Measurements from ENCODE around the gene MAP1S. TPM values are rescaled to one million over a fixed set of nuclear protein-coding genes. Genes with fewer than 3 reads are reported as not detected.

Gene MAP1S
- total RNA-seq, 1 donor from 2014 or later, result 111 TPM

Other genes with a start within 250 kb of the MAP1S start
- gene SLC27A1, start 249.0 kb upstream of the MAP1S start, total RNA-seq (ENCODE audit: unreplicated experiment), result 16.9 TPM
- 66.0 TPM for gene PGLS, start 207.8 kb upstream of the MAP1S start, total RNA-seq (ENCODE audit: unreplicated experiment)
- gene COLGALT1, start 163.8 kb upstream of the MAP1S start, total RNA-seq (ENCODE audit: unreplicated experiment), result 74.5 TPM
- 79.7 TPM for gene UNC13A, start 31.1 kb upstream of the MAP1S start, total RNA-seq (ENCODE audit: unreplicated experiment)
- 45.2 TPM for gene FCHO1, start 32.0 kb downstream of the MAP1S start, total RNA-seq (ENCODE audit: unreplicated experiment)
- not detected for gene B3GNT3, start 75.7 kb downstream of the MAP1S start, total RNA-seq (ENCODE audit: unreplicated experiment)
- not detected for gene INSL3, start 102.0 kb downstream of the MAP1S start, total RNA-seq (ENCODE audit: unreplicated experiment)
- gene JAK3, start 128.5 kb downstream of the MAP1S start, total RNA-seq (ENCODE audit: unreplicated experiment), result 1.3 TPM
- 1,135 TPM for gene RPL18A, start 140.4 kb downstream of the MAP1S start, total RNA-seq (ENCODE audit: unreplicated experiment)
- gene SLC5A5, start 152.5 kb downstream of the MAP1S start, total RNA-seq (ENCODE audit: unreplicated experiment), result 4.3 TPM
- gene CCDC124, start 213.5 kb downstream of the MAP1S start, total RNA-seq (ENCODE audit: unreplicated experiment), result 87.9 TPM
- gene KCNN1, start 247.6 kb downstream of the MAP1S start, total RNA-seq (ENCODE audit: unreplicated experiment), result 91.1 TPM

Measured in glutamatergic neuron (in vitro differentiated cells).